H1 (cell line): ENCODE results near the gene TFF2. TPM values are rescaled to one million over a fixed set of nuclear protein-coding genes. Genes with fewer than 3 reads are reported as not detected.
A peak's percentile ranks its signal among the peaks of the same experiment; 100 is the strongest.

ENCODE experiments used
- CTCF ChIA-PET: fragments of 300-600 bp; sonication (Branson Sonifier 250); formaldehyde crosslinking; loops from one replicate; lab custom pipeline; 2021; ENCODE audit not compliant: partially characterized antibody; lab: Charles Lee
- POLR2A ChIA-PET: fragments of 300-600 bp; sonication (Branson Sonifier 250); formaldehyde crosslinking; loops from one replicate; lab custom pipeline; 2021; ENCODE audit warnings: inconsistent platforms; ENCODE audit not compliant: partially characterized antibody; lab: Charles Lee
- DNase-seq, 2 experiments: peaks; one replicate each; pipeline versions ENCODE4 v3.0.0 to v3.0.0-alpha.2; 2010 to 2022; ENCODE audit warnings: low spot score in 2 of 2, low read depth in 1 of 2, mixed read lengths in 1 of 2
- FAIRE-seq: peaks from 2 replicates; lab custom pipeline; 2011; peaks lifted over from hg19 to GRCh38; lab: Jason Lieb, UNC
- H2AFZ ChIP-seq: 2 replicates; pipeline ENCODE4 v1.8.1; 2012; ENCODE audit warnings: low read length, inconsistent platforms
- H2AK5ac ChIP-seq: 2 replicates; pipeline ENCODE4 v1.6.1; 2013; ENCODE audit warnings: low read depth, low read length
- H2BK120ac ChIP-seq: replicated peaks from 2 replicates; pipeline ENCODE3; 2013; ENCODE audit warnings: low read depth, low read length, inconsistent platforms
- H2BK12ac ChIP-seq: 2 replicates; pipeline ENCODE4 v1.6.1; 2013; ENCODE audit warnings: low read depth, low read length
- H2BK15ac ChIP-seq: 2 replicates; pipeline ENCODE4 v1.6.1; 2013; ENCODE audit warnings: low read length
- H2BK20ac ChIP-seq: 2 replicates; pipeline ENCODE4 v1.6.1; 2013; ENCODE audit warnings: low read length
- H2BK5ac ChIP-seq: 2 replicates; pipeline ENCODE4 v1.6.1; 2013; ENCODE audit warnings: low read depth, low read length
- H3K14ac ChIP-seq: 2 replicates; pipeline ENCODE4 v1.6.1; 2013; ENCODE audit warnings: inconsistent platforms; ENCODE audit not compliant: insufficient read length
- H3K18ac ChIP-seq: 2 replicates; pipeline ENCODE4 v1.6.1; 2013; ENCODE audit warnings: low read length; ENCODE audit errors: extremely low read depth
- H3K23ac ChIP-seq: 2 replicates; pipeline ENCODE4 v1.6.1; 2013; ENCODE audit warnings: inconsistent platforms; ENCODE audit not compliant: insufficient read length
- H3K23me2 ChIP-seq: 2 replicates; pipeline ENCODE4 v1.6.1; 2013; ENCODE audit warnings: low read depth, low read length
- H3K27ac ChIP-seq: 2 replicates; pipeline ENCODE4 v1.6.1; 2011; ENCODE audit warnings: low read depth, low read length, inconsistent platforms
- H3K27me3 ChIP-seq, 4 experiments: replicated peaks in 1 of 4; 1 replicate in 1 of 4; 2 replicates in 3 of 4; pipeline versions ENCODE4 v1.6.1 to v1.8.1; 2011 to 2013; ENCODE audit warnings: low read length in 3 of 4, mild to moderate bottlenecking in 3 of 4, inconsistent platforms in 2 of 4, mixed read lengths in 2 of 4, moderate library complexity in 1 of 4; ENCODE audit not compliant: control insufficient read depth in 3 of 4, insufficient read depth in 3 of 4; ENCODE audit errors: extremely low read depth in 1 of 4
- H3K36me3 ChIP-seq, 4 experiments: 2 replicates each; pipeline versions ENCODE4 v1.6.1 to v1.8.1; 2011 to 2013; ENCODE audit warnings: mild to moderate bottlenecking in 4 of 4, low read length in 3 of 4, moderate library complexity in 2 of 4, control low read depth in 1 of 4, inconsistent platforms in 1 of 4; ENCODE audit not compliant: insufficient read depth in 4 of 4, control insufficient read depth in 2 of 4
- H3K4ac ChIP-seq: replicated peaks from 2 replicates; pipeline ENCODE3; 2013; ENCODE audit warnings: low read length, low read depth, mixed read lengths, inconsistent platforms; ENCODE audit not compliant: insufficient read length
- H3K4me1 ChIP-seq, 4 experiments: replicated peaks in 1 of 4; 1 replicate in 1 of 4; 2 replicates in 3 of 4; pipeline versions ENCODE4 v1.6.1 to v1.8.1; 2011 to 2013; ENCODE audit warnings: low read length in 3 of 4, inconsistent platforms in 2 of 4, mixed read lengths in 1 of 4; ENCODE audit not compliant: insufficient read depth in 4 of 4, control insufficient read depth in 3 of 4
- H3K4me2 ChIP-seq, 2 experiments: 2 replicates each; pipeline versions ENCODE4 v1.6.1 to v1.8.1; 2011 to 2013; ENCODE audit warnings: low read depth in 2 of 2, low read length in 2 of 2, control low read depth in 1 of 2, inconsistent platforms in 1 of 2, mild to moderate bottlenecking in 1 of 2; ENCODE audit not compliant: insufficient read depth in 1 of 2
- H3K4me3 ChIP-seq, 4 experiments: fragments of 200-600, 300-600 bp in 1 of 4; sonication (generic), shearing (Covaris generic), sonication (Bioruptor Twin) in 1 of 4; 2 replicates each; pipeline versions ENCODE4 v1.5.1 to v1.8.1; 2011 to 2016; ENCODE audit warnings: low read length in 4 of 4, low read depth in 3 of 4, control low read depth in 2 of 4, inconsistent platforms in 2 of 4, mild to moderate bottlenecking in 2 of 4, mixed read lengths in 1 of 4, moderate library complexity in 1 of 4; ENCODE audit not compliant: insufficient read depth in 2 of 4; ENCODE audit errors: extremely low read depth in 1 of 4
- H3K56ac ChIP-seq: replicated peaks from 2 replicates; pipeline ENCODE3; 2013; ENCODE audit warnings: low read depth, mild to moderate bottlenecking, mixed read lengths, low read length, inconsistent platforms; ENCODE audit not compliant: insufficient read length
- H3K79me1 ChIP-seq: 2 replicates; pipeline ENCODE4 v1.6.1; 2013; ENCODE audit warnings: low read depth, low read length, control low read depth
- H3K79me2 ChIP-seq, 2 experiments: 2 replicates each; pipeline versions ENCODE4 v1.6.1 to v1.8.1; 2012 to 2013; ENCODE audit warnings: low read length in 2 of 2, mild to moderate bottlenecking in 2 of 2, inconsistent platforms in 1 of 2; ENCODE audit not compliant: insufficient read depth in 2 of 2, control insufficient read depth in 1 of 2
- H3K9ac ChIP-seq, 4 experiments: replicated peaks in 1 of 4; 1 replicate in 1 of 4; 2 replicates in 3 of 4; pipeline versions ENCODE4 v1.6.1 to v1.8.1; 2011 to 2013; ENCODE audit warnings: low read depth in 3 of 4, low read length in 3 of 4, control low read depth in 2 of 4, mild to moderate bottlenecking in 2 of 4, moderate library complexity in 2 of 4, inconsistent platforms in 1 of 4; ENCODE audit errors: extremely low read depth in 1 of 4
- H3K9me3 ChIP-seq, 2 experiments: 2 replicates each; pipeline versions ENCODE4 v1.6.1 to v1.8.1; 2012 to 2013; ENCODE audit warnings: mild to moderate bottlenecking in 2 of 2, moderate library complexity in 2 of 2, control low read depth in 1 of 2, inconsistent platforms in 1 of 2, low read depth in 1 of 2, low read length in 1 of 2, mixed read lengths in 1 of 2; ENCODE audit not compliant: insufficient read depth in 2 of 2
- H4K20me1 ChIP-seq, 2 experiments: replicated peaks in 1 of 2; 2 replicates each; pipeline versions ENCODE3 to v1.8.1; 2011 to 2013; ENCODE audit warnings: inconsistent platforms in 2 of 2, low read length in 2 of 2, mild to moderate bottlenecking in 1 of 2; ENCODE audit not compliant: insufficient read depth in 2 of 2, control insufficient read depth in 1 of 2
- H4K5ac ChIP-seq: 2 replicates; pipeline ENCODE4 v1.6.1; 2013; ENCODE audit warnings: low read length, low read depth, mixed read lengths, inconsistent platforms; ENCODE audit not compliant: insufficient read length
- H4K8ac ChIP-seq: 2 replicates; pipeline ENCODE4 v1.8.0; 2013; ENCODE audit warnings: mild to moderate bottlenecking, moderate library complexity, low read length, inconsistent platforms; ENCODE audit not compliant: insufficient read depth; ENCODE audit errors: extremely low read depth
- H4K91ac ChIP-seq: replicated peaks from 2 replicates; pipeline ENCODE3; 2013; ENCODE audit warnings: low read length, mixed read lengths, inconsistent platforms; ENCODE audit not compliant: insufficient read length
- JUN ChIP-seq: IDR thresholded peaks from 2 replicates; pipeline ENCODE4 v1.6.1; 2011; ENCODE audit warnings: low read depth, mild to moderate bottlenecking, improper control_type of control experiment, low read length
- JUND ChIP-seq: IDR thresholded peaks from 2 replicates; pipeline ENCODE4 v1.6.1; 2011; ENCODE audit warnings: mild to moderate bottlenecking, improper control_type of control experiment, low read length
- KDM4A ChIP-seq: IDR thresholded peaks from one replicate; pipeline ENCODE4 v1.7.1; 2012; ENCODE audit warnings: low read depth, mild to moderate bottlenecking, moderate library complexity, low read length, inconsistent platforms; ENCODE audit not compliant: severe bottlenecking
- MAFK ChIP-seq: IDR thresholded peaks from 2 replicates; pipeline ENCODE4 v1.6.1; 2012; ENCODE audit warnings: low read depth, mild to moderate bottlenecking, improper control_type of control experiment, low read length
- POLR2A ChIP-seq, 2 experiments: IDR thresholded peaks; 1 replicate in 1 of 2; 2 replicates in 1 of 2; pipeline ENCODE4 v1.6.1; 2011; ENCODE audit warnings: low read depth in 2 of 2, low read length in 2 of 2, mild to moderate bottlenecking in 2 of 2; ENCODE audit errors: control extremely low read depth in 1 of 2
- SP2 ChIP-seq: IDR thresholded peaks from 2 replicates; pipeline ENCODE4 v1.6.1; 2012; ENCODE audit warnings: mild to moderate bottlenecking, low read length, inconsistent platforms
- SP4 ChIP-seq: IDR thresholded peaks from 2 replicates; pipeline ENCODE4 v1.6.1; 2012; ENCODE audit warnings: low read length, inconsistent platforms
- SUZ12 ChIP-seq: fragments of 200-600 bp; sonication (generic); IDR thresholded peaks from 2 replicates; pipeline ENCODE4 v1.6.1; 2012; ENCODE audit warnings: mild to moderate bottlenecking, inconsistent platforms, low read length, moderate library complexity, mixed read lengths
- TBP ChIP-seq: IDR thresholded peaks from 2 replicates; pipeline ENCODE4 v1.6.1; 2011; ENCODE audit warnings: low read depth, low read length, improper control_type of control experiment
- TEAD4 ChIP-seq: IDR thresholded peaks from 2 replicates; pipeline ENCODE4 v1.6.1; 2012; ENCODE audit warnings: low read depth, low read length, inconsistent platforms, mixed read lengths
- WGBS, 2 experiments: shearing (Covaris generic) in 1 of 2; methylation state at CpG; one replicate each; pipeline versions ENCODE4 v1.1.6 to v1.1.7; 2013 to 2015; ENCODE audit warnings: low lambda C conversion rate in 2 of 2, mixed read lengths in 2 of 2, inconsistent platforms in 1 of 2, low coverage in 1 of 2, missing lambda C conversion rate in 1 of 2; ENCODE audit not compliant: insufficient replicate concordance in 2 of 2, insufficient coverage in 1 of 2, insufficient read length in 1 of 2; ENCODE audit errors: extremely low coverage in 1 of 2, missing lambda C conversion rate in 1 of 2; 5-methylcytosine and 5-hydroxymethylcytosine counted together
- polyA plus RNA-seq, 7 experiments: library from polyadenylated mRNA; depleted of rRNA in 3 of 7; stranded (reverse) in 5 of 7; unstranded in 2 of 7; fragments of >200 nt in 5 of 7; fragments of 200-250 nt in 2 of 7; gene quantifications; 1 replicate in 5 of 7; 2 replicates in 1 of 7; 4 replicates in 1 of 7; pipeline versions ENCODE4 v1.2.1 to v1.2.3, GENCODE V29; 2011 to 2013; ENCODE audit warnings: missing spikeins in 2 of 7, mixed read lengths in 2 of 7
- total RNA-seq: library from RNA; stranded (reverse); fragmentation: NEBNext Ultra II Directional; extraction: Animal tissue kit (Norgen Biotek cat#: 25700); gene quantifications from 2 replicates; pipeline ENCODE4 v1.2.1, GENCODE V29; 2021
- TF ChIP-seq, protein P1 (sequence below): IDR thresholded peaks from 2 replicates; pipeline ENCODE4 v1.6.1; 2012; ENCODE audit warnings: inconsistent platforms
- TF ChIP-seq, protein P2 (sequence below): IDR thresholded peaks from 2 replicates; pipeline ENCODE4 v1.6.1; 2011; ENCODE audit warnings: low read depth, mild to moderate bottlenecking, low read length; ENCODE audit not compliant: insufficient read depth

TFF2 gene
- total and polyA plus RNA-seq, 2 of the 8 experiments (the other 6 are each of a cell fraction or from before 2014, with no cell fraction given) = not detected

DNA sequence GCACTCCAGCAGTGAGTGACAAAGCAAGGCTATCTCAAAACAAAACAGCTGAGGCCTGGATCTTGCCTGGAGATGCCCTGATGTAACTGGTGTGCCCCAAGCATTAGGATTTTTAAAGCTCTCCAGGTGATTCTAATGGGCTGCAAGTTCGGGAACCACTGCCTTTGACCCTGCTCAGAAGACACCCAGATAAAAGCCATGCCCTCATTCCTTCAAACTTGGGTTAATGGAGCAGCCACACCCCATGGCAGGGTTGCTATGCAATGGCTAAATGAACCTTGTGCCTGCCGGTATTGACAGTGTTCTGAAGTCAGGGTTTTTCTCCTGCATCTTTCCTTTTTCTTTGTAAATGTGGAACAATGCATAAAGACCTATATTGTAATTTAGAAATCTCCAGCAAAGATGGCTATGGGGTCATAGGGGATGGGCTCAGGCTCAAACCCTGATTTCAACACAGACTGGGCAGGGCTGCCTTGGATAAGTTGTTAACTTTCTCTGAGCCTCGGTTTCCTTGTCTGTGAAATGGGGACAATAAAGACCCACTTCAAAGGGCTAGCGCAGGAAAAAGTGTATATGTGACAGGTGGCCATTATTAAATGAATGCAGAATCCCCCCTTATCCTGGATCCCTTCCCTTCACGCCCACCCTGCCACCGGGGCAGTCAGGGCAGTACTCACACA is 36.0 kb downstream of the TFF2 start:
- Histone ChIP-seq H2BK20ac (peak overlapping the region; percentile 40; the same call in 1 of the 2 replicates), H3K79me1 (no peaks in the 10 kb centered on the region), H3K4me1 (peaks cover 8 to 27% (median 18%) of the 10 kb centered on the region in 4 experiments), H4K8ac (0 out of 2 replicates have a peak overlapping the region, but pooled peaks have one; percentile 19), H2BK120ac (no peak overlapping the region), H3K56ac (no peak overlapping the region), H3K9me3 (no peaks in the 10 kb centered on the region), H3K23ac (no peak overlapping the region), H2BK5ac (peak overlapping the region; percentile 38; the same call in 1 of the 2 replicates), H2BK15ac (peak overlapping the region; percentile 96; the same call in 1 of the 2 replicates), H3K79me2 (no peaks in the 10 kb centered on the region), H3K27me3 (peaks cover 0 to 5% (median 3%) of the 10 kb centered on the region in 4 experiments; a peak in 2 of 7 replicates), H3K9ac (no peak overlapping the region), H3K4me3 (no peak overlapping the region), H3K36me3 (no peaks in the 10 kb centered on the region), H3K18ac (no peak overlapping the region), H4K91ac (no peak overlapping the region), H3K4me2 (no peak overlapping the region), H4K5ac (no peak overlapping the region), H3K27ac (no peak overlapping the region), H3K14ac (no peak overlapping the region), H4K20me1 (no peaks in the 10 kb centered on the region), H3K23me2 (no peaks in the 10 kb centered on the region; the same call in 1 of the 2 replicates), H2AK5ac (no peak overlapping the region; the same call in 1 of the 2 replicates), H2BK12ac (peak overlapping the region; percentile 46; the same call in 1 of the 2 replicates), H3K4ac (no peak overlapping the region), H2AFZ (no peak overlapping the region)
- peak in 1 of 2 experiments; percentile 33 for DNase-seq
- ChIA-PET POLR2A (interaction anchor here (1.0 to 1.1 kb wide), 2 partner anchors 16 to 21 kb away, joined by 3 read pairs; no protein-coding TSS in a partner anchor), CTCF (interaction anchor here (0.7 to 14.3 kb wide), 7 partner anchors 23 to 169 kb away, joined by 3 to 137 read pairs (median 4); no protein-coding TSS in a partner anchor)
- WGBS, 2 experiments = 87% methylated on average over 6 of the region's 6 CpGs; no CpG with 5 or more reads in 1 of the 2 experiments
- FAIRE-seq = no peak
- TF ChIP-seq MAFK (no peak), JUN (no peak), KDM4A (no peak), SUZ12 (no peak), SP2 (no peak), TEAD4 (no peak), TBP (no peak), JUND (no peak), POLR2A (IDR thresholded peaks at IDR 0.05; ENCODE audit: control extremely low read depth in 1 of 2, low read depth in 2 of 2, low read length in 2 of 2) (no peak), SP4 (no peak)
- TF ChIP-seq, protein P1, sequence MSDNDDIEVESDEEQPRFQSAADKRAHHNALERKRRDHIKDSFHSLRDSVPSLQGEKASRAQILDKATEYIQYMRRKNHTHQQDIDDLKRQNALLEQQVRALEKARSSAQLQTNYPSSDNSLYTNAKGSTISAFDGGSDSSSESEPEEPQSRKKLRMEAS = no peak
- TF ChIP-seq, protein P2, sequence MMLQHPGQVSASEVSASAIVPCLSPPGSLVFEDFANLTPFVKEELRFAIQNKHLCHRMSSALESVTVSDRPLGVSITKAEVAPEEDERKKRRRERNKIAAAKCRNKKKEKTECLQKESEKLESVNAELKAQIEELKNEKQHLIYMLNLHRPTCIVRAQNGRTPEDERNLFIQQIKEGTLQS = no peak
